Mesenchymal stem cell (in vitro differentiated cells and primary cell): ENCODE data around the gene SEPTIN5.
A peak's percentile ranks its signal among the peaks of the same experiment; 100 is the strongest.
"Not testable (repeated sequence)": the region's sequence is repeated elsewhere in the genome, so short reads cannot be mapped to it uniquely, and the experiment has no call there.

Experiments
- DNase-seq: peaks from one replicate; pipeline ENCODE4 v3.0.0-alpha.2; 2013
- H2AFZ ChIP-seq: one replicate; pipeline ENCODE4 v1.6.1; 2013; ENCODE audit warnings: low read depth, mild to moderate bottlenecking, control low read depth, inconsistent platforms, low read length, moderate library complexity
- H2AK5ac ChIP-seq: 2 replicates; pipeline ENCODE4 v1.6.1; 2013; ENCODE audit warnings: low read length, moderate library complexity, mild to moderate bottlenecking, inconsistent platforms; ENCODE audit not compliant: severe bottlenecking
- H2BK120ac ChIP-seq: one replicate; pipeline ENCODE4 v1.6.1; 2013; ENCODE audit warnings: low read depth, mild to moderate bottlenecking, inconsistent platforms, low read length, moderate library complexity
- H2BK12ac ChIP-seq, 2 experiments: one replicate each; pipeline ENCODE4 v1.6.1; 2013; ENCODE audit warnings: inconsistent platforms in 2 of 2, low read length in 2 of 2, mild to moderate bottlenecking in 2 of 2, moderate library complexity in 2 of 2, control low read depth in 1 of 2
- H2BK15ac ChIP-seq: one replicate; pipeline ENCODE4 v1.6.1; 2013; ENCODE audit warnings: mild to moderate bottlenecking, low read depth, inconsistent platforms; ENCODE audit not compliant: poor library complexity, severe bottlenecking
- H2BK5ac ChIP-seq: 2 replicates; pipeline ENCODE4 v1.6.1; 2013; ENCODE audit warnings: low read depth, mild to moderate bottlenecking, low read length, control low read depth, inconsistent platforms; ENCODE audit not compliant: poor library complexity, severe bottlenecking
- H3K14ac ChIP-seq, 2 experiments: one replicate each; pipeline ENCODE4 v1.6.1; 2013; ENCODE audit warnings: inconsistent platforms in 2 of 2, low read length in 2 of 2, control low read depth in 1 of 2, mild to moderate bottlenecking in 1 of 2, moderate library complexity in 1 of 2
- H3K18ac ChIP-seq, 2 experiments: one replicate each; pipeline ENCODE4 v1.6.1; 2013; ENCODE audit warnings: inconsistent platforms in 2 of 2, low read length in 2 of 2, control low read depth in 1 of 2, low read depth in 1 of 2, mild to moderate bottlenecking in 1 of 2
- H3K23ac ChIP-seq, 2 experiments: one replicate each; pipeline ENCODE4 v1.6.1; 2013; ENCODE audit warnings: inconsistent platforms in 2 of 2, low read length in 2 of 2, mild to moderate bottlenecking in 2 of 2, moderate library complexity in 2 of 2, control low read depth in 1 of 2
- H3K27ac ChIP-seq: 2 replicates; pipeline ENCODE4 v1.5.1; 2013; ENCODE audit warnings: mild to moderate bottlenecking, moderate library complexity, low read length, control low read depth, inconsistent platforms; ENCODE audit not compliant: poor library complexity, severe bottlenecking
- H3K27me3 ChIP-seq, 2 experiments: 2 replicates each; pipeline versions ENCODE4 v1.6.1 to v1.7.0; 2013; ENCODE audit warnings: low read length in 2 of 2, mild to moderate bottlenecking in 2 of 2, moderate library complexity in 2 of 2, control low read depth in 1 of 2, inconsistent platforms in 1 of 2; ENCODE audit not compliant: control insufficient read depth in 1 of 2, insufficient read depth in 1 of 2
- H3K36me3 ChIP-seq, 2 experiments: 2 replicates each; pipeline versions ENCODE4 v1.6.1 to v1.7.0; 2013; ENCODE audit warnings: low read length in 2 of 2, control low read depth in 1 of 2, inconsistent platforms in 1 of 2, low read depth in 1 of 2, mild to moderate bottlenecking in 1 of 2; ENCODE audit not compliant: insufficient read depth in 2 of 2, control insufficient read depth in 1 of 2
- H3K4ac ChIP-seq, 2 experiments: one replicate each; pipeline ENCODE4 v1.6.1; 2013; ENCODE audit warnings: inconsistent platforms in 2 of 2, low read length in 2 of 2, mild to moderate bottlenecking in 2 of 2, moderate library complexity in 2 of 2, control low read depth in 1 of 2, low read depth in 1 of 2
- H3K4me1 ChIP-seq: 2 replicates; pipeline ENCODE4 v1.6.1; 2013; ENCODE audit warnings: low read depth, low read length, control low read depth; ENCODE audit not compliant: control insufficient read depth, insufficient read depth
- H3K4me2 ChIP-seq: 2 replicates; pipeline ENCODE4 v1.6.1; 2013; ENCODE audit warnings: low read length, mild to moderate bottlenecking, inconsistent platforms; ENCODE audit not compliant: poor library complexity, severe bottlenecking
- H3K4me3 ChIP-seq, 2 experiments: 2 replicates each; pipeline versions ENCODE4 v1.5.1 to v1.7.0; 2013; ENCODE audit warnings: low read length in 2 of 2, mild to moderate bottlenecking in 2 of 2, control low read depth in 1 of 2, low read depth in 1 of 2; ENCODE audit not compliant: insufficient read depth in 1 of 2
- H3K79me1 ChIP-seq: replicated peaks from 2 replicates; pipeline ENCODE4 v1.6.1; 2013; ENCODE audit warnings: mild to moderate bottlenecking, control low read depth, low read length, inconsistent platforms; ENCODE audit not compliant: poor library complexity, severe bottlenecking
- H3K9ac ChIP-seq: 2 replicates; pipeline ENCODE4 v1.7.0; 2013; ENCODE audit warnings: mild to moderate bottlenecking, low read length, moderate library complexity
- H3K9me3 ChIP-seq: 2 replicates; pipeline ENCODE4 v1.7.0; 2013; ENCODE audit warnings: mild to moderate bottlenecking, low read length; ENCODE audit not compliant: control insufficient read depth
- H4K8ac ChIP-seq: one replicate; pipeline ENCODE4 v1.6.1; 2013; ENCODE audit warnings: inconsistent platforms, mild to moderate bottlenecking, low read length, moderate library complexity
- H4K91ac ChIP-seq: one replicate; pipeline ENCODE4 v1.6.1; 2013; ENCODE audit warnings: mild to moderate bottlenecking, low read length, inconsistent platforms
- WGBS: methylation state at CpG from one replicate; pipeline ENCODE4 v1.1.7; 2013; ENCODE audit warnings: mixed read lengths; 5-methylcytosine and 5-hydroxymethylcytosine counted together

Gene SEPTIN5

DNA sequence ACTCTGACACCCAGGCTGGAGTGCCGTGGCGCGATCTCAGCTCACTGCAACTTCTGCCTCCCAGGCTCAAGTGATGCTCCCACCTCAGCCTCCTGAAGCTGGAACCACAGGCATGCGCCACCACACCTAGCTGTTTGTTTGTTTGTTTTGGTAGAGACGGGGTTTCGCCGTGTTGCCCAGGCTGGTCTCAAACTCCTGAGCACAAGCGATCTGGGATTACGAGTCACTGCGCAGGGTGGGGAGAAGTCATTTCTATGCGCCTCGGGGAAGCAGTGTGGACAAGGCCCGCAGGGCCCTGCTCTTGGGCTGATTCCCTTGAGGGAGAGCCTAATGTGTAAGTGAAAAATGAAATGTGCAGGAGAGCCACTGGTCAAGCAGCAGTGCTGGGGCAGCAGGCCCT lies 19.6 kb upstream of the SEPTIN5 start:
- H3K27ac ChIP-seq: no peak overlapping the region
- no peak overlapping the region for H4K8ac ChIP-seq
- H3K23ac ChIP-seq: no peak overlapping the region
- H3K14ac ChIP-seq: no peak overlapping the region
- no peak overlapping the region for H2AK5ac ChIP-seq
- no peak overlapping the region for H3K18ac ChIP-seq
- H2AFZ ChIP-seq: no peak overlapping the region
- no peaks in the 10 kb centered on the region for H3K36me3 ChIP-seq
- no peak overlapping the region for H3K9ac ChIP-seq
- H2BK12ac ChIP-seq: no peak overlapping the region
- DNase-seq: no peak
- H3K9me3 ChIP-seq: no peaks in the 10 kb centered on the region
- peaks cover 0 to 10% of the 10 kb centered on the region in 2 experiments for H3K27me3 ChIP-seq
- no peak overlapping the region for H2BK15ac ChIP-seq
- no peak overlapping the region for H3K4me2 ChIP-seq
- peaks cover 1% of the 10 kb centered on the region for H3K4me1 ChIP-seq
- no peak overlapping the region for H2BK5ac ChIP-seq
- H3K4ac ChIP-seq: no peak overlapping the region
- H3K79me1 ChIP-seq: no peaks in the 10 kb centered on the region
- WGBS: 91% methylated on average over 13 of the region's 13 CpGs
- no peak overlapping the region for H4K91ac ChIP-seq
- no peak overlapping the region for H3K4me3 ChIP-seq
- no peak overlapping the region for H2BK120ac ChIP-seq

- Histone ChIP-seq H3K18ac (no peak overlapping the region), H3K36me3 (no peaks in the 10 kb centered on the region), H3K4me1 (peaks cover 1% of the 10 kb centered on the region), H3K79me1 (no peaks in the 10 kb centered on the region), H2AK5ac (no peak overlapping the region), H2BK5ac (no peak overlapping the region), H3K9ac (no peak overlapping the region), H2BK15ac (no peak overlapping the region), H2BK120ac (no peak overlapping the region), H3K14ac (no peak overlapping the region), H3K27me3 (no peaks in the 10 kb centered on the region), H3K4ac (no peak overlapping the region), H4K8ac (no peak overlapping the region), H3K27ac (no peak overlapping the region), H2BK12ac (no peak overlapping the region), H2AFZ (no peak overlapping the region), H3K4me2 (no peak overlapping the region), H3K9me3 (no peaks in the 10 kb centered on the region), H3K23ac (peak overlapping the region in 1 of 2 experiments; percentile 80), H3K4me3 (no peak overlapping the region), H4K91ac (no peak overlapping the region)
- DNase-seq: no peak
- 92% methylated on average over 2 of the region's 2 CpGs for WGBS
Measured at GRCh38 chr22:19696504-19697276, 17.6 kb upstream of the SEPTIN5 start.

DNA sequence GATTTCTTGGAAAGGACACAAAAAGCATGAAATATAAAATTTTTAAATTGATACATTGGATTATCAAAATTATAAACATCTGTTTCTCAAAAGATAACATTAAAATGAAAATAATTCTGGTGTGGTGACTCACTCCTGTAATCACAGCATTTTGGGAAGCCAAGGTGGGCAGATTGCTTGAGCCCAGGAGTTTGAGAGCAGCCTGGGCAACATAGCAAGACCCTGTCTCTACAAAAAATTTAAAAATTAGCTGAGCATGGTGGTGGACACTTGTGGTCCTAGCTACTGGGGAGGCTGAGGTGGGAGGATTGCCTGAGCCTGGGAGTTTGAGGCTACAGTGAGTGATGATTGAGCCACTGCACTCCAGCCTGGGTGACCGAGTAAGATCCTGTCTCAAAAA lies 16.4 kb upstream of the SEPTIN5 start:
- H3K79me1 ChIP-seq, H3K14ac ChIP-seq, H3K4ac ChIP-seq, H3K18ac ChIP-seq, H2AFZ ChIP-seq, H2BK120ac ChIP-seq, H3K9ac ChIP-seq, H3K23ac ChIP-seq, H3K4me2 ChIP-seq, H3K27ac ChIP-seq, H3K9me3 ChIP-seq, H3K4me3 ChIP-seq, H2AK5ac ChIP-seq, H2BK5ac ChIP-seq, H3K36me3 ChIP-seq, H2BK15ac ChIP-seq, DNase-seq, H3K4me1 ChIP-seq, H3K27me3 ChIP-seq, H4K91ac ChIP-seq, H2BK12ac ChIP-seq, H4K8ac ChIP-seq: not testable (repeated sequence)
- WGBS: no CpG with 5 or more reads among the region's 1 CpG

- H2AK5ac ChIP-seq: no peak overlapping the region
- H4K91ac ChIP-seq: no peak overlapping the region
- H3K27ac ChIP-seq: no peak overlapping the region
- no peak overlapping the region for H3K4ac ChIP-seq
- no peak overlapping the region for H2BK5ac ChIP-seq
- no peak overlapping the region for H2BK15ac ChIP-seq
- no peak overlapping the region for H2AFZ ChIP-seq
- no peak overlapping the region for H3K4me3 ChIP-seq
- H3K36me3 ChIP-seq: no peaks in the 10 kb centered on the region
- no peaks in the 10 kb centered on the region for H3K9me3 ChIP-seq
- H2BK120ac ChIP-seq: no peak overlapping the region
- WGBS: 89% methylated on average over 6 of the region's 6 CpGs
- H3K27me3 ChIP-seq: peaks cover 21 to 22% of the 10 kb centered on the region in 2 experiments
- H3K18ac ChIP-seq: no peak overlapping the region
- H3K14ac ChIP-seq: no peak overlapping the region
- H3K4me2 ChIP-seq: no peak overlapping the region
- no peak overlapping the region for H3K9ac ChIP-seq
- DNase-seq: no peak
- peaks cover 1% of the 10 kb centered on the region for H3K4me1 ChIP-seq
- H3K23ac ChIP-seq: no peak overlapping the region
- H3K79me1 ChIP-seq: no peaks in the 10 kb centered on the region
- no peak overlapping the region for H2BK12ac ChIP-seq
- no peak overlapping the region for H4K8ac ChIP-seq
Measured at GRCh38 chr22:19700790-19701419, 13.4 kb upstream of the SEPTIN5 start.
